Gastroesophageal sphincter (tissue), 4 donors: ENCODE data around the gene CERS2. TPM values are rescaled to one million over a fixed set of nuclear protein-coding genes. Genes with fewer than 3 reads are reported as not detected.
"Not testable (repeated sequence)": the region's sequence is repeated elsewhere in the genome, so short reads cannot be mapped to it uniquely, and the experiment has no call there.

Experiments
- ATAC-seq: fragments of 150-250 bp; one replicate; pipeline ENCODE4 v1.9.1; 2016; ENCODE audit warnings: mild to moderate bottlenecking, moderate library complexity
- H3K27ac ChIP-seq, 4 donors: fragments of 200-600 bp; sonication (generic) in 3 of 4; 1 replicate in 3 of 4; 2 replicates in 1 of 4; pipeline ENCODE4 v1.5.1; 2016 to 2019
- H3K27me3 ChIP-seq: fragments of 200-600 bp; sonication (generic); one replicate; pipeline ENCODE4 v1.5.1; 2019
- H3K36me3 ChIP-seq, 2 donors: fragments of 200-600 bp; sonication (generic); one replicate each; pipeline ENCODE4 v1.5.1; 2019; ENCODE audit warnings: control low read depth in 1 of 2
- H3K4me1 ChIP-seq, 3 donors: fragments of 200-600 bp; sonication (generic); 1 replicate in 2 of 3; 2 replicates in 1 of 3; pipeline ENCODE4 v1.5.1; 2016 to 2019; ENCODE audit warnings: control low read depth in 2 of 3
- H3K4me3 ChIP-seq, 2 donors: fragments of 200-600 bp; sonication (generic); one replicate each; pipeline ENCODE4 v1.5.1; 2019; ENCODE audit warnings: mild to moderate bottlenecking in 1 of 2, moderate library complexity in 1 of 2
- H3K9me3 ChIP-seq, 3 donors: fragments of 200-600 bp; sonication (generic); one replicate each; pipeline ENCODE4 v1.5.1; 2017 to 2019; ENCODE audit warnings: control low read depth in 2 of 3
- EP300 ChIP-seq: sonication (generic); formaldehyde crosslinking; IDR thresholded peaks from one replicate; pipeline ENCODE4 v1.6.1; 2017; ENCODE audit warnings: antibody characterized with exemption, mild to moderate bottlenecking
- POLR2A ChIP-seq, 2 donors: fragments of 450-650 bp; IDR thresholded peaks; one replicate each; pipeline ENCODE4 v1.6.1; 2017; ENCODE audit warnings: antibody characterized with exemption in 2 of 2, mild to moderate bottlenecking in 2 of 2, moderate library complexity in 1 of 2
- POLR2AphosphoS5 ChIP-seq: sonication (generic); formaldehyde crosslinking; IDR thresholded peaks from one replicate; pipeline ENCODE4 v1.6.1; 2017; ENCODE audit warnings: antibody characterized with exemption
- WGBS, 2 donors: methylation state at CpG; one replicate each; pipeline ENCODE4 v1.1.5; 2018; ENCODE audit warnings: low coverage in 1 of 2; 5-methylcytosine and 5-hydroxymethylcytosine counted together
- total RNA-seq, 4 donors: library from RNA; depleted of rRNA; stranded (reverse); fragments of >200 nt; gene quantifications; one replicate each; pipeline ENCODE4 v1.1.0, GENCODE V29; 2016
- TF ChIP-seq, protein P1 (sequence below), 4 experiments: fragments of 200-600 bp in 2 of 4; fragments of 450-650 bp in 2 of 4; sonication (generic) in 1 of 4; IDR thresholded peaks; one replicate each; pipeline ENCODE4 v1.5.1; 2017 to 2019; ENCODE audit warnings: antibody characterized with exemption in 4 of 4, mild to moderate bottlenecking in 2 of 4, moderate library complexity in 2 of 4

The CERS2 gene
- total RNA-seq, 4 donors from 2014 or later = 98.3 to 142 (median 127) TPM

DNA sequence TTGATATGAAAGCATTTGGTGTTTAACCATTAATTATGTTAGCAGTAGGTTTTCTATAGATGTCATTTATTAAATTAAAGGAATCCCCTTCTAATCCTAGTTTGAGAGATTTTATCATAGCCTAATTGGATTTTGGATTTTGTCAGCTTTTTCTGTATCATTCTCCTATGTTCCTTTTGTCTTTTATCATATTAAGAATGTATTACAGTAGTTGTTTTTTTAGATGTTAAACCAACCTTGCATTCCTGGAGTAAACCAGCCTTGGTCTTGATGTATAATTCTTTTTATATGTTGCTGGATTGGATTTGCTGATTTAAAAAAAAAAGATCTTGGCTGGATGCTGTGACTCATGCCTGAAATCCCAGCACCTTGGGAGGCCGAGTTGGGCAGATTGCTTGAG, 42.9 kb downstream of the CERS2 start:
- WGBS, 2 donors = 88 to 100% methylated on average over 1 of the region's 1 CpG
- ATAC-seq = no peak
- peaks cover 0 to 16% (median 0%) of the 10 kb centered on the region in 3 donors for H3K4me1 ChIP-seq
- H3K9me3 ChIP-seq = peaks cover 0 to 11% (median 0%) of the 10 kb centered on the region in 3 donors
- H3K27me3 ChIP-seq = no peaks in the 10 kb centered on the region
- no peak overlapping the region for H3K4me3 ChIP-seq
- TF ChIP-seq POLR2A (IDR thresholded peaks at IDR 0.05) = no peak
- no peak for TF ChIP-seq POLR2AphosphoS5
- TF ChIP-seq EP300 = no peak
- TF ChIP-seq, protein P1, sequence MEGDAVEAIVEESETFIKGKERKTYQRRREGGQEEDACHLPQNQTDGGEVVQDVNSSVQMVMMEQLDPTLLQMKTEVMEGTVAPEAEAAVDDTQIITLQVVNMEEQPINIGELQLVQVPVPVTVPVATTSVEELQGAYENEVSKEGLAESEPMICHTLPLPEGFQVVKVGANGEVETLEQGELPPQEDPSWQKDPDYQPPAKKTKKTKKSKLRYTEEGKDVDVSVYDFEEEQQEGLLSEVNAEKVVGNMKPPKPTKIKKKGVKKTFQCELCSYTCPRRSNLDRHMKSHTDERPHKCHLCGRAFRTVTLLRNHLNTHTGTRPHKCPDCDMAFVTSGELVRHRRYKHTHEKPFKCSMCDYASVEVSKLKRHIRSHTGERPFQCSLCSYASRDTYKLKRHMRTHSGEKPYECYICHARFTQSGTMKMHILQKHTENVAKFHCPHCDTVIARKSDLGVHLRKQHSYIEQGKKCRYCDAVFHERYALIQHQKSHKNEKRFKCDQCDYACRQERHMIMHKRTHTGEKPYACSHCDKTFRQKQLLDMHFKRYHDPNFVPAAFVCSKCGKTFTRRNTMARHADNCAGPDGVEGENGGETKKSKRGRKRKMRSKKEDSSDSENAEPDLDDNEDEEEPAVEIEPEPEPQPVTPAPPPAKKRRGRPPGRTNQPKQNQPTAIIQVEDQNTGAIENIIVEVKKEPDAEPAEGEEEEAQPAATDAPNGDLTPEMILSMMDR (IDR thresholded peaks at IDR 0.05) = no peak
- no peak overlapping the region for H3K27ac ChIP-seq
- H3K36me3 ChIP-seq = peaks cover 2 to 93% of the 10 kb centered on the region in 2 donors

DNA sequence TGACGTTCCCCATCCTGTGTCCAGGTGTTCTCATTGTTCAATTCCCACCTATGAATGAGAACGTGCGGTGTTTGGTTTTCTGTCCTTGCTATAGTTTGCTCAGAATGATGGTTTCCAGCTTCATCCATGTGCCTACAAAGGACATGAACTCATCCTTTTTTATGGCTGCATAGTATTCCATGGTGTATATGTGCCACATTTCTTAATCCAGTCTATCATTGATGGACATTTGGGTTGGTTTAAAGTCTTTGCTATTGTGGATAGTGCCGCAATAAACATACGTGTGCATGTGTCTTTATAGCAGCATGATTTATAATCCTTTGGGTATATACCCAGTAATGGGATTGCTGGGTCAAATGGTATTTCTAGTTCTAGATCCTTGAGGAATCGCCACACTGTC, 45.9 kb downstream of the CERS2 start:
- 93 to 95% methylated on average over 2 to 3 of the region's 6 CpGs for WGBS, 2 donors
- peaks cover 0 to 11% (median 0%) of the 10 kb centered on the region in 3 donors for H3K9me3 ChIP-seq
- H3K27me3 ChIP-seq, H3K4me3 ChIP-seq, ATAC-seq, H3K27ac ChIP-seq: not testable (repeated sequence)
- H3K36me3 ChIP-seq = peaks cover 2 to 63% of the 10 kb centered on the region in 2 donors
- H3K4me1 ChIP-seq = peaks cover 0 to 18% (median 0%) of the 10 kb centered on the region in 3 donors

DNA sequence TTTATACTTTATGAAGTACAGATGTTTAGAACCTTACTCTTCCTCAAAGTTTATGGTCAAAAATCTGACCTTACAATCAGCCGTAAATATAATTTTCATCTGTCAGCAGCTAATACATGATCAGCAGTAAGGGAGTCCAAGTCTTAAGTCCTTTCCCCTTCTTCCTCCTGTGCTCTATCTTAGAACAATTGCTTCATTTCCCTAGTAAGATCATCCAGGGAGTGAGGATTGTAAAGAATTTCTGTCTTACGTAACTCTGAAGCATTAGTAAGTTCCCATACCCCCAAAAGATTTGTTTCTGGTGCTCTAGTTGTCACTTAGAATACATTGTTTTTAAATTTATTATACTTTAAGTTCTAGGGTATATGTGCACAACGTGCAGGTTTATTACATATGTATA, 46.3 kb downstream of the CERS2 start:
- Histone ChIP-seq H3K9me3 (peaks cover 0 to 11% (median 0%) of the 10 kb centered on the region in 3 donors), H3K4me3 (no peak overlapping the region), H3K36me3 (peaks cover 2 to 60% of the 10 kb centered on the region in 2 donors), H3K4me1 (peaks cover 0 to 18% (median 0%) of the 10 kb centered on the region in 3 donors), H3K27me3 (no peaks in the 10 kb centered on the region), H3K27ac (no peak overlapping the region)
- WGBS, 2 donors = 95 to 100% methylated on average over 3 of the region's 3 CpGs
- ATAC-seq = no peak
- TF ChIP-seq POLR2AphosphoS5 (no peak), POLR2A (IDR thresholded peaks at IDR 0.05) (no peak), EP300 (no peak)
- TF ChIP-seq, protein P1 (IDR thresholded peaks at IDR 0.05) = no peak

DNA sequence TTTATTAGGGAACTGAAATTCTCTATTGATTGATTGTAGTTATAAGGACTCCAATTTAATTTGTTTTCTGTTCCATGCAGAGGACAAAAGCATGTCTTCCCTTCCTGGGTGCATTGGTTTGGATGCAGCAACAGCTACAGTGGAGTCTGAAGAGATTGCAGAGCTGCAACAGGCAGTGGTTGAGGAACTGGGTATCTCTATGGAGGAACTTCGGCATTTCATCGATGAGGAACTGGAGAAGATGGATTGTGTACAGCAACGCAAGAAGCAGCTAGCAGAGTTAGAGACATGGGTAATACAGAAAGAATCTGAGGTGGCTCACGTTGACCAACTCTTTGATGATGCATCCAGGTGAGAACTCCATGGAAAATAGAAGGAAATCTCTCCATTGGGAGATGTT, 47.0 kb downstream of the CERS2 start:
- Histone ChIP-seq H3K27ac (no peak overlapping the region), H3K4me1 (peaks cover 0 to 18% (median 0%) of the 10 kb centered on the region in 3 donors), H3K9me3 (peaks cover 0 to 11% (median 0%) of the 10 kb centered on the region in 3 donors), H3K27me3 (no peaks in the 10 kb centered on the region), H3K4me3 (no peak overlapping the region), H3K36me3 (peaks cover 2 to 54% of the 10 kb centered on the region in 2 donors)
- no peak for ATAC-seq
- TF ChIP-seq POLR2A (IDR thresholded peaks at IDR 0.05) (no peak), EP300 (no peak)
- TF ChIP-seq, protein P1 (IDR thresholded peaks at IDR 0.05) = no peak
- WGBS, 2 donors = 82 to 88% methylated on average over 4 of the region's 4 CpGs

DNA sequence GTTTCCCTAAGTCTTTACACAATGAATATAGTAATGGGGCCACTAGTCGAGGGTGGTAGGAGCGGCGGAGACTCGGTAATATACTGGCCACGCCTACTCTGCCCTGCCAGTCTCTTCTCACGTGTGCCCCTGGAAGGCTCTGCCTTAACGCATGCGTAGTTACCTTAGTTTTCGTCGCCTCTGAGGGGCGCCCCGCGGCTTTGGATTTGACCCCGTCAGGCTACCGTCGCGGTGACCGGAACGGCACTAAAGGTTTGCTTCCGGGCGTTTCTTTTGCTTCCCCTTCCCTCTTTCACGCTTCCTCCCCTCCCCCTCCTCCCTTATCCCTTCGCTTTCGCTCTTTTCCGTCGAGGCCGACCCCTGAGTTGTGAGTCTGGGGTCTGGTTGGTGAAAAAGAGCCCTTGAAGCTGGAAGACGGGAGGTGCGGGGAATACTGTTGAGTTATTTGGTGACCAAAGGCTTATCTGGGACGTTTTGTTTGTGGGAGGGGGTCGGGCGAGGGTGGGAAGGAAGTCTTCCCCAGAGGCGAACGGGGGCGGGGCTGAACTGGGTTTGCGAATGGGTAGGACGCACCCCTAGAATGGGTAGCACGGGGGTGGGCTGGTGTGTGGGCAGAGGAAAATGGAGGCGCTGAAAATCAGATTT, 48.4 kb downstream of the CERS2 start, which contains the start of gene SETDB1:
Gene SETDB1, plus strand, starts transcription at position 267 of the 645 bp plus-strand sequence. CDS start 1,352 bp downstream, outside the sequence.
- Histone ChIP-seq H3K9me3 (peaks cover 0 to 1% (median 0%) of the 10 kb centered on the region in 3 donors), H3K27me3 (no peaks in the 10 kb centered on the region), H3K27ac (peak within 1 kb of the TSS; percentile 45 to 90 (median 84)), H3K36me3 (peaks cover 2 to 40% of the 10 kb centered on the region in 2 donors), H3K4me1 (peaks cover 0 to 18% (median 0%) of the 10 kb centered on the region in 3 donors), H3K4me3 (peak within 1 kb of the TSS; percentile 69 to 72)
- TF ChIP-seq EP300 (no peak), POLR2AphosphoS5 (peak; percentile 90), POLR2A (IDR thresholded peaks at IDR 0.05) (no peak)
- TF ChIP-seq, protein P1 (IDR thresholded peaks at IDR 0.05) = peak in 1 of 4 experiments; percentile 29
- 0% methylated on average over 19 to 35 of the region's 39 CpGs for WGBS, 2 donors
- peak; percentile 99 for ATAC-seq
